ENCODE measurements around the gene MAPKAPK3. TPM values are rescaled to one million over a fixed set of nuclear protein-coding genes. Genes with fewer than 3 reads are reported as not detected.

Gene MAPKAPK3
- total RNA-seq = 15.2 and 15.6 TPM in 2 replicates

GRCh38 chr3:50617096-50617791, at the start of gene MAPKAPK3:
Gene MAPKAPK3 (plus strand): TSS chr3:50617151. CDS start chr3:50617566, 415 bp downstream.

GRCh38 chr3:50567386-50568167, 49.4 kb upstream of the MAPKAPK3 start, which contains the start of gene C3orf18:
Gene C3orf18 (minus strand): TSS chr3:50567747. CDS start chr3:50565699, 2,048 bp downstream.

GRCh38 chr3:50568947-50569749, 47.8 kb upstream of the MAPKAPK3 start, which contains the start of gene HEMK1:
Gene HEMK1 (plus strand): TSS chr3:50569522. CDS start chr3:50571105, 1,583 bp downstream.

GRCh38 chr3:50611464-50612233, 5.3 kb upstream of the MAPKAPK3 start, which contains the start of gene CISH:
Gene CISH (minus strand): TSS chr3:50611774. CDS start chr3:50611650, 124 bp downstream.

GRCh38 chr3:50674349-50675178, 57.6 kb downstream of the MAPKAPK3 start, which contains the start of gene DOCK3:
Gene DOCK3 (plus strand): TSS chr3:50674927. CDS start chr3:50675264, 337 bp downstream.

Other genes with a start within 250 kb of the MAPKAPK3 start
- gene CACNA2D2, start 113.5 kb upstream of the MAPKAPK3 start, total RNA-seq = under 0.01 TPM in 2 replicates
- gene C3orf18, start 49.4 kb upstream of the MAPKAPK3 start, total RNA-seq = 12.9 and 20.2 TPM in 2 replicates
- 24.0 and 30.0 TPM in 2 replicates for gene HEMK1, start 47.6 kb upstream of the MAPKAPK3 start, total RNA-seq
- 0.44 and 0.62 TPM in 2 replicates for gene CISH, start 5.4 kb upstream of the MAPKAPK3 start, total RNA-seq
- gene DOCK3, start 57.8 kb downstream of the MAPKAPK3 start, total RNA-seq = under 0.01 and 0.12 TPM in 2 replicates